ENCODE measurements around the gene NISCH.

- TF ChIP-seq, protein P1, sequence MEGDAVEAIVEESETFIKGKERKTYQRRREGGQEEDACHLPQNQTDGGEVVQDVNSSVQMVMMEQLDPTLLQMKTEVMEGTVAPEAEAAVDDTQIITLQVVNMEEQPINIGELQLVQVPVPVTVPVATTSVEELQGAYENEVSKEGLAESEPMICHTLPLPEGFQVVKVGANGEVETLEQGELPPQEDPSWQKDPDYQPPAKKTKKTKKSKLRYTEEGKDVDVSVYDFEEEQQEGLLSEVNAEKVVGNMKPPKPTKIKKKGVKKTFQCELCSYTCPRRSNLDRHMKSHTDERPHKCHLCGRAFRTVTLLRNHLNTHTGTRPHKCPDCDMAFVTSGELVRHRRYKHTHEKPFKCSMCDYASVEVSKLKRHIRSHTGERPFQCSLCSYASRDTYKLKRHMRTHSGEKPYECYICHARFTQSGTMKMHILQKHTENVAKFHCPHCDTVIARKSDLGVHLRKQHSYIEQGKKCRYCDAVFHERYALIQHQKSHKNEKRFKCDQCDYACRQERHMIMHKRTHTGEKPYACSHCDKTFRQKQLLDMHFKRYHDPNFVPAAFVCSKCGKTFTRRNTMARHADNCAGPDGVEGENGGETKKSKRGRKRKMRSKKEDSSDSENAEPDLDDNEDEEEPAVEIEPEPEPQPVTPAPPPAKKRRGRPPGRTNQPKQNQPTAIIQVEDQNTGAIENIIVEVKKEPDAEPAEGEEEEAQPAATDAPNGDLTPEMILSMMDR (IDR thresholded peaks at IDR 0.05), result no peak
- TF ChIP-seq EZH2phosphoT487 (IDR thresholded peaks at IDR 0.05), result no peak
Observed at GRCh38 chr3:52456800-52457183, 1.4 kb downstream of the NISCH start.
